GM23248 (cell line): ENCODE measurements around the gene JDP2. TPM values are rescaled to one million over a fixed set of nuclear protein-coding genes. Genes with fewer than 3 reads are reported as not detected.
"Not testable (repeated sequence)": the region's sequence is repeated elsewhere in the genome, so short reads cannot be mapped to it uniquely, and the experiment has no call there.

ENCODE experiments used
- DNase-seq: peaks from one replicate; pipeline ENCODE4 v3.0.0-alpha.2; 2015
- H2AFZ ChIP-seq: fragments of 200-600 bp; sonication (generic); 2 replicates; pipeline ENCODE4 v1.6.1; 2016; ENCODE audit warnings: antibody characterized with exemption
- H3F3A ChIP-seq: fragments of 200-600 bp; sonication (generic); 2 replicates; pipeline ENCODE4 v1.6.1; 2016; ENCODE audit warnings: mild to moderate bottlenecking, antibody characterized with exemption, mixed run types; ENCODE audit not compliant: insufficient read depth
- H3K27ac ChIP-seq: fragments of 200-600 bp; sonication (generic); 2 replicates; pipeline ENCODE4 v1.5.1; 2016; ENCODE audit warnings: mild to moderate bottlenecking
- H3K27me3 ChIP-seq: fragments of 200-600 bp; sonication (generic); replicated peaks from 2 replicates; pipeline ENCODE4 v1.6.1; 2016; ENCODE audit warnings: mild to moderate bottlenecking; ENCODE audit not compliant: insufficient read depth
- H3K36me3 ChIP-seq: fragments of 200-600 bp; sonication (generic); 2 replicates; pipeline ENCODE4 v1.6.1; 2016; ENCODE audit warnings: low read depth, mild to moderate bottlenecking
- H3K4me1 ChIP-seq: fragments of 200-600 bp; sonication (generic); 2 replicates; pipeline ENCODE4 v1.6.1; 2016; ENCODE audit warnings: mild to moderate bottlenecking; ENCODE audit not compliant: insufficient read depth
- H3K4me2 ChIP-seq: fragments of 200-600 bp; sonication (generic); one replicate; pipeline ENCODE4 v1.6.1; 2016; ENCODE audit warnings: mild to moderate bottlenecking; ENCODE audit not compliant: unreplicated experiment
- H3K4me3 ChIP-seq: fragments of 200-600 bp; sonication (generic); 2 replicates; pipeline ENCODE4 v1.5.1; 2016; ENCODE audit warnings: mild to moderate bottlenecking
- H3K79me2 ChIP-seq: fragments of 200-600 bp; sonication (generic); 2 replicates; pipeline ENCODE4 v1.6.1; 2016; ENCODE audit warnings: mild to moderate bottlenecking; ENCODE audit not compliant: insufficient read depth
- H3K9ac ChIP-seq: fragments of 200-600 bp; sonication (generic); 2 replicates; pipeline ENCODE4 v1.6.1; 2016; ENCODE audit warnings: mild to moderate bottlenecking
- H3K9me2 ChIP-seq: fragments of 200-600 bp; sonication (generic); 2 replicates; pipeline ENCODE4 v1.6.1; 2016; ENCODE audit warnings: mixed run types, mild to moderate bottlenecking, moderate library complexity; ENCODE audit not compliant: insufficient read depth
- H3K9me3 ChIP-seq: fragments of 200-600 bp; sonication (generic); one replicate; pipeline ENCODE4 v1.6.1; 2017; ENCODE audit warnings: low read depth
- H4K20me1 ChIP-seq: fragments of 200-600 bp; sonication (generic); 2 replicates; pipeline ENCODE4 v1.6.0; 2016; ENCODE audit not compliant: insufficient read depth
- EZH2 ChIP-seq: fragments of 200-600 bp; sonication (generic); IDR thresholded peaks from 2 replicates; pipeline ENCODE4 v1.6.1; 2018; ENCODE audit warnings: antibody characterized with exemption, mild to moderate bottlenecking; ENCODE audit not compliant: insufficient read depth, poor library complexity, severe bottlenecking
- EZH2phosphoT487 ChIP-seq: fragments of 200-600 bp; sonication (generic); IDR thresholded peaks from 2 replicates; pipeline ENCODE4 v1.6.1; 2018; ENCODE audit warnings: antibody characterized with exemption, moderate library complexity, mild to moderate bottlenecking, low read depth; ENCODE audit not compliant: insufficient read depth
- WGBS, 2 experiments: methylation state at CpG; one replicate each; pipeline ENCODE4 v1.1.6; 2015 to 2017; ENCODE audit warnings: low lambda C conversion rate in 2 of 2, low coverage in 1 of 2; ENCODE audit errors: missing lambda C conversion rate in 2 of 2; 5-methylcytosine and 5-hydroxymethylcytosine counted together
- in situ Hi-C: fragments of 300-500 bp; cut with MboI; formaldehyde crosslinking; loops from 2 replicates; pipeline ENCODE4 v1.15.0; 2020
- polyA plus RNA-seq: library from polyadenylated mRNA; unstranded; fragments of >200 nt; fragmentation: Nextera tagmentation; extraction: Ambion mirVana; gene quantifications from 2 replicates; pipeline ENCODE4 v1.2.1, GENCODE V29; 2016
- total RNA-seq: library from RNA; depleted of rRNA; stranded (reverse); fragments of >200 nt; shearing (Covaris generic); gene quantifications from 2 replicates; pipeline ENCODE4 v1.2.3, GENCODE V29; 2014

The JDP2 gene
- total and polyA plus RNA-seq, 2 experiments from 2014 or later, result 20.0 to 163 TPM

DNA sequence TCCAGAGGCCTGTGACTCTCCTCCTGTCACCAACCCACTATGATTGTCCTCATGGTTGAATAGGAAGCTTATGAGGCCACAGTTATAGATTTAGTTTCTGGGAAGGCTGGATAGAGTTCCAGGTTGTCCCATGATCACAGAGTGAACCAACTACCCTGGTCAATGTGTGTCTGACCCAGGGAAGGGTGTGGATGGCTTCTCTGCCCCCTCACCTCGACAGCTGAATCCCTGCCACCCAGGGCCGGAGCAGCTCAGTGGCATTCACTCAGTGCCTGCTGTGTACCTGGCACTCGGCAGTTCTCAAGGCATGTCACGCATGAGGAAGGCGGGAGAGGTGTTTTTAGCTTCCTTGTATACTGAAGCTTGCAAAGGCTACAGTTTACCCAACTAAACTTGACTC, 43.2 kb downstream of the JDP2 start:
- Histone ChIP-seq H3K9ac (no peak overlapping the region), H3K27me3 (no peaks in the 10 kb centered on the region), H3F3A (peaks cover 25% of the 10 kb centered on the region), H3K4me3 (no peak overlapping the region), H3K36me3 (peaks cover 50% of the 10 kb centered on the region), H3K9me3 (no peaks in the 10 kb centered on the region), H3K79me2 (peaks cover 55% of the 10 kb centered on the region), H3K9me2 (no peaks in the 10 kb centered on the region), H3K27ac (no peak overlapping the region), H4K20me1 (peaks cover 12% of the 10 kb centered on the region; the same call in 1 of the 2 replicates), H3K4me1 (no peaks in the 10 kb centered on the region), H2AFZ (no peak overlapping the region), H3K4me2 (no peak overlapping the region)
- TF ChIP-seq EZH2 (no peak), EZH2phosphoT487 (no peak)
- DNase-seq, result no peak
- in situ Hi-C loops, result loop anchor here (25.0 kb wide), 1 partner anchor 334 kb away; the partner anchor contains the start of gene NEK9
- 82 to 89% methylated on average over 5 of the region's 5 CpGs for WGBS, 2 experiments

GRCh38 chr14:75474127-75474526, 46.3 kb downstream of the JDP2 start:
- H2AFZ ChIP-seq, H3K4me3 ChIP-seq, H3K4me2 ChIP-seq, H3K9ac ChIP-seq, H3K27me3 ChIP-seq, DNase-seq, H3K27ac ChIP-seq, H4K20me1 ChIP-seq, H3K4me1 ChIP-seq, H3K9me3 ChIP-seq, H3K9me2 ChIP-seq: not testable (repeated sequence)
- in situ Hi-C loops, result loop anchor here (25.0 kb wide), 1 partner anchor 337 kb away; the partner anchor contains the start of gene NEK9
- H3K36me3 ChIP-seq, result peaks cover 61% of the 10 kb centered on the region
- peaks cover 26% of the 10 kb centered on the region for H3K79me2 ChIP-seq
- WGBS, 2 experiments, result 78 to 85% methylated on average over 6 of the region's 6 CpGs
- peaks cover 30% of the 10 kb centered on the region for H3F3A ChIP-seq

- 89 to 91% methylated on average over 11 of the region's 11 CpGs for WGBS, 2 experiments
- TF ChIP-seq EZH2phosphoT487 (no peak), EZH2 (no peak)
- Histone ChIP-seq H3K9me3 (no peaks in the 10 kb centered on the region), H3K27ac (no peak overlapping the region), H3K4me1 (no peaks in the 10 kb centered on the region), H3F3A (peaks cover 20% of the 10 kb centered on the region), H3K9me2 (no peaks in the 10 kb centered on the region), H4K20me1 (0 out of 2 replicates have a peak, but pooled peaks cover under 1% of the 10 kb centered on the region), H3K36me3 (peaks cover 48% of the 10 kb centered on the region), H2AFZ (no peak overlapping the region), H3K4me2 (no peak overlapping the region), H3K79me2 (peaks cover 11% of the 10 kb centered on the region; the same call in 1 of the 2 replicates), H3K27me3 (no peaks in the 10 kb centered on the region), H3K9ac (no peak overlapping the region), H3K4me3 (no peak overlapping the region)
- DNase-seq, result no peak
- in situ Hi-C loops, result no loop called here
These were observed 48.6 kb downstream of the JDP2 start for GRCh38 chr14:75476274-75476995.

DNA sequence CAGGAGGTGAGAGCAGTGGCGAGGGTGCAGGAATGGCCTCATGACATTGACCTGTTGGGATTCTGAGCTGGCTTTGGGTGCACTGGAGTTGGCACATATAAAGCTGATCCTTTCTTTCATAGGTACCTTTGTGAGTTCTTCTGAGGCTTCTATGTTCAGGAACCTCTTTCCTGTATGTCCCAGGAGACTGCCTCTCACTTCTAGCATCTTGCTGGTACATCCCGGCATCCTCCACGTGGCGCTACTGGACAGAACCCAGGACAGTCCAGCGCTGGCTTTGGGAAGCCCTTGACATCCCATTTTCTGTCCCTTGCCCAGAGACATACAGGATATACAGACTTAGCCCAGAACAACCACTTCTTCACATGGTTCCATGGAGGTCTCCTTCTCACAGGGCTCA, 50.1 kb downstream of the JDP2 start:
- Histone ChIP-seq H3K4me1 (no peaks in the 10 kb centered on the region), H3F3A (peaks cover 12% of the 10 kb centered on the region), H3K79me2 (0 out of 2 replicates have a peak, but pooled peaks cover under 1% of the 10 kb centered on the region), H3K4me3 (no peak overlapping the region), H3K36me3 (peaks cover 34% of the 10 kb centered on the region), H3K27me3 (no peaks in the 10 kb centered on the region), H4K20me1 (no peaks in the 10 kb centered on the region), H3K4me2 (no peak overlapping the region), H3K27ac (no peak overlapping the region), H3K9ac (no peak overlapping the region), H3K9me2 (no peaks in the 10 kb centered on the region), H3K9me3 (no peaks in the 10 kb centered on the region), H2AFZ (no peak overlapping the region)
- DNase-seq, result no peak
- 87 to 88% methylated on average over 5 of the region's 5 CpGs for WGBS, 2 experiments
- in situ Hi-C loops, result no loop called here
- TF ChIP-seq EZH2phosphoT487, result no peak
- TF ChIP-seq EZH2, result no peak
